Hypothalamus (tissue), 51 donors: ENCODE results near the gene LRP1.
"Not testable (repeated sequence)": the region's sequence is repeated elsewhere in the genome, so short reads cannot be mapped to it uniquely, and the experiment has no call there.

Experiments
- DNase-seq, 51 donors: peaks; one replicate each; lab custom pipeline; 2025; lab: John Stamatoyannopoulos, UW

The LRP1 gene

DNA sequence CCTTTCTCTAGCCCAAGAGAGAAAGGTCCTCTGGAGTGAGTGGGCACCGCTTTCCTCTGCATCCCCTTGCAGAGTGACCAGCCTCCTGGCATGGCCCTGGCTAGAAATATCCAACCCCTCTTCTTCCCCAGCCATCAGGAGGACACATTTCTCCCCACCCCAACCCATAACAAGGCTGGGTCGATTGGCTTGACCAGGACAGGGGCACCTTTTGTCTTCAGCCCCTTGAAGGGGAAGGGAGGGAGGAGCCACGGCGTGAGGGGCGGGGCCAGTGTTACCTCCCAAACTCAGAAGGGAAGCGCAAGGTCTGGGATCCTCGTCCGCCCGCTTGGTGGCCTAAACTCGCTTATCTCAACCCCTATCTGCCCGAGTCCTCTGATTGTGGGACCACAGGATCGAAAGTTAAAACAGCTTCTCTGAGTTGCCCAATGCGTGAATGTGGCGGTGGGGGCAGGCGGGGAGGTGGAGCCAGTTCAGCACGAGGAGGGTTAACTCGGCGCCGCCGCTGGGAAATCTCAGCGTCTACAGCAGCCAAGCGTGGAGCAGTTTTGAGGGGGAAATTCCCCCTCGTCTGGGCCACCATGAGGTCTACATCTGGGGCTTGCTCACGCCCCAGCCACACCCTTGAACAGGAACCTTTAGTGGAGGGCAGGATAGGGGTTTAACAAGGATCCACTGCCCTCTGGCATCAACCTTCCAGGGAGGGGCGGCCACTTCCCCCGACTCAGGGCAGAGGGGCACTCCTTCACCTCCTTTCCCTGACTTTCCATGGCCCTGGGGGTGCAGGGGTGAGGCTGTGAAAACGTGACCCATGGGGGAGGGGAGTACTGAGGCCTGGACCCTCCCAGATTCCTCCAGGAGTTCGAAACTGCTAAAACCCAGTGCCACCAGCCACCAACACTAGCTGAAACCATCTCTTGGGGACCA is 17.9 kb upstream of the LRP1 start:
- peak in 10 of 51 donors; percentile 3 to 50 (median 17) for DNase-seq

DNA sequence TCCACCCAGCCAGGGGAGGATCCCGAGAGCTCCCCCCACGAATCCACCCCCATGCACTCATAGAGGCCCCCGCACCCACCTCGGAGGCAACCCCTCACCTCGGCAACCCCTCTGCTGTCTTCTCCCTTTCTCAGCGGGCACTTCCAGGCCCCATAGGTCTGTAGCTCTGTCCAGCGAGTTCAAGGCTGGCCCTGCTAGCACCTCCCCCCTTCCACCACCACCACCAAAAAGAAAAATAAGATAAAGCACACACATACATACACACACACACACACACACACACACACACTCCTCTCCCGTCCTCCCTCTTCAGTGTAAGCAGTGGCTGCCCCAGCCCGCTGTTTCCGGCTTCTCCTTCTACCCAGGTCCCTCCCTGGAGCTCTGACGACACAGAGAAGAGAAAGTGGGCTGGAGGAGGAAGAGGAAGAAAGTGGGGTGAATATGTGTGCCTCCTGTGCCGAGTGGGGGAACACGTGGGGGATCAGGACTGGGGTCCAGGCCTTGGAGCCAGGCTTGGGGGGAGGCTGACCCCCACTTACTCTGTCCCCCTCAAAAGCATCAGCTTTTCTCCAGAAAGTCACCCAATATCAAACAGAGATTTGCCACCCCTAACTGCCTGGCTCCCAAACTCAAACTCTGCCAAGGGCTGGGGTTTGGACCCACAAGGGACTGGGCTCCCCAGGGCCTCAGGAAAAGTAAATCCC is 17.1 kb upstream of the LRP1 start, which contains the start of gene STAT6:
STAT6 (minus strand) TSS at position 332 of the 704 bp plus-strand sequence. CDS start 3,084 bp downstream, outside the sequence.
- DNase-seq = peak in 27 of 51 donors; percentile 19 to 78 (median 36)

DNA sequence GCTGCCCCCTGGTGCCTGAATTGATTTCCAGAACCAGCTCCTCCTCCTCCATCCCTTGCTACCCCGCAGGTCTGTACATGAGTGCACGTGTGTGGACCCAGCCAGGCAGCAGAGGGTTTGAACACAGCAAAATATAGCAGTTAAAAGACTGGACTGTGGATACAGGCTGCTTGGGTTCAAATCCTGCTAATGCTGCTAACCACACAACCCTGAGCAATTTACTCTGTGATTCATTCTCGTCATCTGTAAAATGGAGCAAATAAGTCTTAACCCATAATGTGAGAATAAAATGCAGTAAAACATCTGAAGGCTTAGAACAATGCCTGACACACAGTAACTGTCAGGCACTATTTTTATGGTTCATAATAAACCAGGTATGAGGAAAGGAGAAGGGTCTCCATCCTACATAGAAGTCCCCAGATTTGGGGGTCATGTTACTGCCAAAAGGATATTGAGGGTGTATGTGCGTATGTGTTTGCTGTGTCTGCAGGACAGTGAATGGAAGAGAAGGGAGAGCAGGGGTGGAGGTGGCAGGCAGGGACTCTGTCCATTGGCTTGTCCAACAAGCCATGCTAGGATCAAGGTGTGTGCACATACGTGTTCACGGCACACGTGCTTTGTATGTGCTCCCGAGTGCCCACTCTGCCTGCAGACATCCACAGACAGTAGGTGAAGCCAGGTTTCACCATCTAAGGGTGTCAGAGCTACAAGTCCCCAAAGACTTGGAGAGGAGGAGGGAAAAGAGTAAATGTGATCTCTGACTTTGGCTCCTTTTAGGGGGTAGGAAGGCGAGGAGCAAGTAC is 15.6 kb upstream of the LRP1 start:
- peak in 4 of 51 donors; percentile 49 to 71 (median 70) for DNase-seq

DNA sequence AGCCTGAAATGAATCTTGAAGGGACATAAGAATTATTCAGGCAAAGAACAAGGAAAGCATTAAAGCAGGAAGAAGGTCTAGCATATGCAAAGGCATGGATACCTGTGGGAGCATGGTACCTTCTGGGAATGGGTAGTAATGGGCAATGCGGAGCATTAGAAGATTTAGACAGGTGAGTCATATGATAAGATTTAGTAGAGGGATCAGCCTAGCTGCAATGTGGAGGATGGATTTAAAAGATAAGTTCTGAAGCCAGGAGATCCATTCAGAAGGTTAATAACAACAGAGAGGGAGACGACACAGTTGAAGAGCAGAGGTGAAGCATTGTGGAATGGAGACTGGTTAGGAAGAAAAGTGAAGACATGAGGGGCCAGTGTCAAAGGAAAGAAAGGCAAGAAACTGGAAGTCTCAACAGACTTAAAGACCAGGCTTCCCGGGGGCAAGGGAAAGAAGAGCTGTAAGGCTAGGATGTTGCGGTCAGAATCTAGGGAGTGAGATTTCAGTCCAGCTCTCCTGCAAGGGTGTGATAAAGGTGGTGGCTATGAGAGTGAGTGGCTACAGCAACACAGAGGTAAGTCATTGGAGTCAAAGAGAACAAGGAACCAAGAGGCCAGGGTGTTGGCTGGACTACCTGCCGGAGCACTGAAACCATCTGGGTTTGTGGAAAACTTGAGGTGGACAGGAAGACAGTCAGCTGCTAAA is 11.6 kb upstream of the LRP1 start:
- DNase-seq = no peak

DNA sequence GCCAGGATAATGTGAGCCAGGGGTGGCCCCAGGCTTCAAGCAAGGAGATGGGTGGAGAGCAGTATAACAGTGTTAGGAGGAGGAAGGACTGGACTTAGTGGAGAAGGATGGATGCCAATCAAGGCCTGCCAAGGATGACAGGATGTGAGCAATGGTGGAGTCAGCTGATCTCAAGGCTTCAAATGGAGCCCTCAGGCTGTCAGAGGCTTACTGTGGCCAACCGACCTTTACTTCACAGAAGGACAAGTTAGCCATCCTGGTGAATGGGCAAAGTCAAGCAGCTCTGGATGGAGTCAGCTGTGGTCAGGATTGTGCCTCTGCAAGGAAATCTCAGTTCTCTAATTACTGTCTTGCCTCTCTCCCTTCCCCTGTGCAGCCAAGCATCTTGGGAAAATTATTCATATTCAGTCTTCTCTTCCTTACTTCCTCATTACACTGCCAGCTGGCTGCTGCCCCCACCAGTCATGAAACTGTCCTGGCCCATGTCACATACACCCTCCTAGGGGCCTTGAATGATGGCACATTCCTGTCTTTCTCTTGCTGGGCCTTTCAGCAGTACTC is 9.5 kb upstream of the LRP1 start:
- DNase-seq = no peak

DNA sequence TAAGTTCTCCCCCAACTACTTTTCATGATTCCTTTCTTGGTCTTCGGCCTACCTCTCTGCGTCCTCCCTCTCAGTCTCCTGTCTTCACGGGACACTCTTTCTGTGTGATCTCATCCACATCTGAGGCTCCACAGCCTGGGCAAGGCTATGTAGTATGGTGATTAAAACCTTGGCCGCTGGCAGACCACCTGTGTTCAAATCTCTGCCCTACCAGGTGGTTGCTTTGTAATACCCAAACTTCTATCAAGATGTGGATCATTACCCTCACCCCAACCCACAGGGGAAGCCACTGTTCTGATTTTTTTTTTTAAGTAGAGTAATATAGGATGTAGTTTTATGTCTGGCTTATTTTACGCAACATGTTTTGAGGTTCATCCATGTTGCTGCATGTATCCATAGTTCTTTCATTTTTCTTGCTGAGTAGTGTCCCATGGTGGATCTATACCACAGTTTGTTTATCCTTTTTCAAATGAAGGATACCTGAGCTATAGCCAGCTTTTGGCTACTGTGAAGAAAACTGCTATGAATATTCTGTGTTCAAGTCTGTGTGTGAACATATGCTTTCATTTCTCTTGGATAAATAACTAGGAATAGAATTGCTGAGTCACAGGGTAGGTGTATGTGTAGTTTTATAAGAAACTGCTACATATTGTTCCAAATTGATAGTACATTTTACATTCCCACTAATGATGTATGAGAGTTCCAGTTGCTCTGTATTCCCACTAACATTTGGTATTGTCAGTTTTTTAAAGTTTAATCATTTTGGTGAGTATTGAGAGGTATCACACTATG is 8.8 kb upstream of the LRP1 start:
- no peak for DNase-seq

DNA sequence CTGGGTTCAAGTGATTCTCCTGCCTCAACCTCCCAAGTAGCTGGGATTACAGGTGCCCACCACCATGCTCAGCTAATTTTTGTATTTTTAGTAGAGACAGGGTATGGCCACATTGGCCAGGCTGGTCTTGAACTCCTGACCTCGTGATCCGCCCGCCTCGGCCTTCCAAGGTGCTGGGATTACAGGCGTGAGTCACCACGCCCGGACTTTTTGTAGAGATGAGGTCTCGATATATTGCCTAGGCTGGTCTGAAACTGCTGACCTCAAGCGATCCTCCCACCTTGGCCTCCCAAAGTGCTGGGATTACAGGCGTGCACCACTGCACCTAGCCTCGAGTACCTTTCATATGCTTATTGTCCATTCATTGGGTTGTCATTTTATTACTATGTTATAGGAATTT is 7.6 kb upstream of the LRP1 start:
- not testable (repeated sequence) for DNase-seq

DNA sequence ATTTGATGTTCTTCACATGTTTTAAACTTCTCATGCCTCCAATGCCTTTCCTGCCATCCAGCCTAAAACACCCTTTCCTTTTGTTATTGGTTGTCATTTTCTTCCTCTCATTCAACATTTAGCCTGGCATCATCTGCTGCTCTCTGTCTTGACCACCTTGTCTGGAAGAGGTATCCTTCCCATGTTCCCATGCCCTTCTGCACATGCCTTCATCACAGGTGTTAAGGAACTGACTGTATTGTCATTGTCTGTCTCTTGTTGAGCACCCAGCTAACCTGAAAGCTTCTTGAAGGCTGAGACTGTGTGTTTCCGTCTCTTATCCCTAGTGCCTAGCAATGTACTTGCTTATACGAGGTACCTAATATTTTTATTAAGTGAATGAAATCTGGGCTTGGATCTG is 4.5 kb upstream of the LRP1 start:
- no peak for DNase-seq

DNA sequence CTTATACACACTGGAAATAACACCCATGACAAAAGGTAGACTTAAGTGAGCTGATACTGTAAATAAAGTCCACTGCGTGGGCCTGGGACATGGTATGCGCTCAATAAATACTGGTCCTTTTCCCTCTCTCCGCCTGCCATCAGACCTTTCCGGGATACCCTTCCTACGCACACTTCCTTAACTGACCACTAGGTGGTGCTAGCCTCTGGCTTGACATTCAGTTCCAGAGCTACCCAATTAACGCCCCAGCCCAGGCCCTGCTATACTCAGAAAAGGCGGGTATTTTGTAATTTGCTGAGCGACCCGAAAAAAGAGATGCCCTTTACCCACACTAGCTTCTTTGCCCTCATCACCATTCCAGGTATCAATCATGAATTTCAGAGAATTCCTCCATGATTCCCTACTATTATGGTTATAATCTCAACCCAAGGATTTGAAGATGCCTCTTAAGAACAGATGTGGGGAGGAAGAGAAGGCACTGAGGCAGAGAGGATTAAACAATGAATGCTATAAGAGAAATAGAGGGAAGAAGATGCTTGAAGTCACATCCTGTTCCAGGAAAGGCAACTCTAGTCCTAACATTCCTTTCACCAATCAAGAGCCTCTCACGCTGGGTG is 3.9 kb upstream of the LRP1 start:
- peak in 42 of 51 donors; percentile 14 to 85 (median 56) for DNase-seq

DNA sequence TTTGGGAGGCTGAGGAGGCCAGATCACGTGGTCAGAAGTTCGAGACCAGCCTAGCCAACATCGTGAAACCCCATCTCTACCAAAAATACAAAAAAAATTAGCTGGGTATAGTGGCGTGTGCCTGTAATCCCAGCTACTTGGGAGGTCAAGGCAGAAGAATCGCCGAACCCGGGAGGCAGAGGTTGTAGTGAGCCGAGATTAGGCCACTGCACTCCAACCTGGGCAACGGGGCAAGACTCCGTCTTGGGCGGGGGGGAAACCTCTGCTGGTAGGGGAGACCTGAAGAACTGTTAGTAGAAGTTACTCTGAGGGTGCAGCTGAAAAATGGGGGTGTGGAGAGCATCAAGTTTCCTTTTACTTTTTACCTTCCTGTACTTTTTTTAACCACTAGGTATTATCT is 2.2 kb upstream of the LRP1 start:
- DNase-seq = no peak

DNA sequence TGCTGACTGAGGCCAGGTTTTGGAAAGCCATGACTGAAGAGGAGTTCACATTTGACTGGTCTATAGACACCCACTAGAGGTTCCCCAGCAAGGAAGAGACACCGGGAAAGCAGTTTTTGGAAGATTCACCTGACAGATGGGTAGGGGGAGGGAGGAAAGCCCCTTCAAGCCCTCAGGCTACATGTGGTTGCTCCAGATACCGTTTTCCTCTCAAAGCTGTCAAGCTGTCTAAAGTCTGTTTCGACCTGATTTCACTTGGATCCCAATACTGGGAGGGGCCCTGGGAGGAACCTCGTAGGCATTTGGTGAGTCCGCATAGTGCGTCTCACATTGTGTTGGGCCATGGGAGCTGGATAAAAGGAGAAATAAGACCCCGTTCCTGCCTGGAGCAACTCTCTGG is 1.7 kb upstream of the LRP1 start:
- DNase-seq = no peak

DNA sequence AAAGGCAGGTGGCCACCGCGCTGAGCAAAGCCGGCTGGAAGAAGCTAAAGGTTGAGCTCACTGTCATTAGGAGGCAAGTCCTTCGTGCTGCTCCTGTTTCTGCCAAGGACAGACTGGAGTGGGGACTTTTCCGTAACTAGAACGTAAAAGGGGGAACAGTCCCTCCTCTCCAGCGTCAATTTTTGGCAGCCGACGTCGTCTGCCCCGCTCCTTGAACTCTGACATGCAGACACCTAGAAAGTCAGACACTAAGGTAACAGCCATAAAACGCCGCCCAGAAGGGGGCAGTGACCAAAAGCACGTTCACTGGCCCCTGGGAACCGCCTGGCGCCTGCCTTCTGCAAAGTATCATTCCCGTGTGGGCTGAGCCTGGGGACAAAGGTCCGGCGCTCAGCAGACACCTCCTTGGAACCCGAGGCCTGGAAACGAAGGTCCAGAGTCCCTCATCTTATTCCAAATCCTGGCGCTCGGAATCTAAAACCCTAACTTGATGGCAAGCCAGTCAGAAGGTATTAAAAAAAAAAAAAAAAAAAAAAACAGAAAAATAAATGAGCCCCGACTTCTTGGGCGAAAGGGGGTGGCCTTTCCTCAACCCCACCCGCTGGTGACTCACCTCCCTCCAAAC is 1.1 kb upstream of the LRP1 start:
- peak in 28 of 51 donors; percentile 19 to 72 (median 43) for DNase-seq

DNA sequence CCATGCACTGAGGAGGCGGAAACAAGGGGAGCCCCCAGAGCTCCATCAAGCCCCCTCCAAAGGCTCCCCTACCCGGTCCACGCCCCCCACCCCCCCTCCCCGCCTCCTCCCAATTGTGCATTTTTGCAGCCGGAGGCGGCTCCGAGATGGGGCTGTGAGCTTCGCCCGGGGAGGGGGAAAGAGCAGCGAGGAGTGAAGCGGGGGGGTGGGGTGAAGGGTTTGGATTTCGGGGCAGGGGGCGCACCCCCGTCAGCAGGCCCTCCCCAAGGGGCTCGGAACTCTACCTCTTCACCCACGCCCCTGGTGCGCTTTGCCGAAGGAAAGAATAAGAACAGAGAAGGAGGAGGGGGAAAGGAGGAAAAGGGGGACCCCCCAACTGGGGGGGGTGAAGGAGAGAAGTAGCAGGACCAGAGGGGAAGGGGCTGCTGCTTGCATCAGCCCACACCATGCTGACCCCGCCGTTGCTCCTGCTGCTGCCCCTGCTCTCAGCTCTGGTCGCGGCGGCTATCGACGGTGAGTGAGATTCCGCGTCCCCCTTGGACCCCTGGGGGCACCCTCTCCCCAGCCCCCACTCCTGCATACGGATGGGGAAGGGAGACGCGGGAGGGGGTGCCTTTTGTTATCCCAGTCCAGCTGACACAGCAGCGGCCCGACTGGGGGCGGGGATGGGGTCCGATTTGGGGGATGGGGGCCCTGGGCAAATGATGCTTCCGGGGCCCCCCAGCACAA is 400 bp downstream of the LRP1 start:
- peak in 3 of 51 donors; percentile 18 to 40 (median 34) for DNase-seq

DNA sequence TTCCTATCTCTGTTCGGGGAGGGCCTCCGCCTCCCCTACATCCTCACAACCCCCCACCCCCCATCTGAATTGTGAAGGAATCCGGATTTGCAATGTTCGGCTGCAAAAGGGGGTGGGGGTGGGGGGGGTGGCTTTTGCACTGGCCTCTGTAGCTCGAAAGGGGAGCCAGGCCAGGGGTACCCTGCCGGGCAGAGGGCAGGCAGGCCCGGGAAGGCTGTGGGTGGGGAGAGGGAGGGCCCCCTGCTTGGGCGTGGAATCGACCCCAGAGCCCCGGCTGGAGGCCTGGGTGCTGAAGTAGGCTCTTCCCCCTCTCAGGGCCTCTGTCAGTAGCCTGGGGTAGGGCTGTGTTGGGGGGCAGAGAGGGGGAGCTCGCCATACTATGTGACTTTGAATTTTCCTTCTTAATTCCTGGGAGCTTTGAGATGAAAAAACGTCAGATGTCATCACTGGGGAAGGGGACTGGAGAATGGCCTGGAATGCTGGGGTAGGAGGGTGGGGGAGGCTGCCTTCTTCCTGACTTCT is 1.1 kb downstream of the LRP1 start:
- DNase-seq = peak in 3 of 51 donors; percentile 19 to 53 (median 40)

DNA sequence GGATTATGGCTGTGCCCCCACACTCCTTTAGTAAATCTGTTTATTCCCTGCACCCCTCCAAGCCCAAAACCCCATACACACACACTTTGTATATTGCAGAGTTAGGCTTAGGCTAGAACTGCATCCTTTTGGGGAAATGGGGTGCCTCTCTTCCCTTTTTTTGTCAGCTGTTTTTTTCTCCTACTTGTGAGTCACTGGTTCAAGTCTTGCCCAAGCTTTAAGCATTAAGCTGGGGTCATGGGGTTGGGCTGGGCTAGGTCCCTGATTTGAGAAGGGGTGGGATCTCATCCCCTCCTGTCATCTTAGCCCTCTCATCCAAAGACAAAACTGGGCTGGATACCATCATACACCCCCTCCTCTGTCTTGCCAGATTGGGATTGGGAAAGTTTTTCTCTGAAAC is 1.6 kb downstream of the LRP1 start:
- no peak for DNase-seq

DNA sequence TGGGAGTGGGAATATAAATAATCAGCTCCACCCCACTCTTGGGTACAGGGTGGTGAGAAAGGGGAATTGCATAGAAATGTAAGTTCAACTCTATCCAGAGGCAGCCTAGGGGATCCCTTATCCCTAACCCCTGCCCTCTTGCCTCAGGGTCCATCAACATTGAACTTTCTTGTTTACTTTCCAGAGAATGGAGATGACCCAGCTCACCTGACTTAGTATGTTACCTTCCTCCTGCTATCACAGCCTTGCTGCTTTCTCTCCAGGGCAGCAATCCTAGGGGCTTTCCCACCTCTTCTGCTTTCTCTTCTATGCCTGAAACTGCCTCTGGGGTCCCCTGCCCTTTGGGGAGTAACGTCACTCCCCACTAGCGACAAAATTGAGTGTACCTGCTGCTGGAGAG is 2.7 kb downstream of the LRP1 start:
- no peak for DNase-seq
